ENCODE results near the gene MAP2K5.

The MAP2K5 gene

DNA sequence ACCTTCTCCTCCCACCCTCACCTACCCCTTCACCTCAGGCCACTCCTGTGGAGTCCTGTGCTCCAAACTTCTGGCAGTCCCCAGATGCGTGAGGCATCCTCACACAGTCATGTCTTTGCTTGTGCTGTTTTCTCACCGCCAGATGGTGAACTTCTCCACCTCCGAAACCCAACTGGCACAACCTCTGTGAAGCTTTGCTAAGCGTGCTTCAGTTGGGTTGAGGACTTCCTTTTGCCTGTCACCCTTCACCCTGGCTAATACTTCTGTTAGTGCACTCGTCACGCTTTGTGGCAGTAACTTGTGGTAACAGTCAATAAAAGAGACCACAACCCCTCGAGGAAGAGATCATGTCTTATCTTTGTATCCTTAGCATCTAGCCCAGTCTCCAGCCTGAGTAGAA is 240.8 kb downstream of the MAP2K5 start:
- DNase-seq (ENCODE audit: low read depth) = peak; percentile 25

DNA sequence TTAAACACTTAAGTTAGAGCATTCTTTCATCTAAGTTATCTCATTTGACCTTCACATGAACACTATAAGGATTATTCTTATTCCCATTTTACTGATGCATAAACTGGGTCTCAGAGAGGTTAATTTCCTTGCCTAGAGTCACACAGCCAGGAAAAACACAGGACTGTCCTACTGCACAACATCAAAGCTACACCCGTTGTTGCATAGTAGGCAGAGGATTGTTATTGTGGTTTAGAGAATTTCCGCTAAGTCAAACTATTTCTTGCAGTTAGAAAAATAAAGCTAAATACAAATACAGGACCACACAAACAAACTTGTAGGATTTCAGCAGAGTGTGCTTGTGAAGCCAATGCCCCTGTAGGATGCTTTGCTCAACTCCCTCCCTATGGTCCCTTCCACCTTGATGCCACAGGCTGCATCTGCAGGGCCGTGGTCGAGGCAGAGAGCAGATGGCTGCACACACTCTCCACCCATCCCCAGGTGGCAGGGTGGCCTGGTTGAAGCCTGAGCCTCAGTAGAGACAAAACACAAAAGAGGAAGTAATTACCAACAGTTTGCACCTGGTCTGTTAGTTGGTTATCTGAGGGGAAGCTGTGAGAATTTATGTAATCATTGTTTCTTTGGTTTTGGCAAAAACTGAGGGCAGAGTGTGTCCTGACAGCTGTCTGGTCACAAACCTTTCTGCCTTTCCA is 241.7 kb downstream of the MAP2K5 start:
- DNase-seq (ENCODE audit: low read depth) = no peak

DNA sequence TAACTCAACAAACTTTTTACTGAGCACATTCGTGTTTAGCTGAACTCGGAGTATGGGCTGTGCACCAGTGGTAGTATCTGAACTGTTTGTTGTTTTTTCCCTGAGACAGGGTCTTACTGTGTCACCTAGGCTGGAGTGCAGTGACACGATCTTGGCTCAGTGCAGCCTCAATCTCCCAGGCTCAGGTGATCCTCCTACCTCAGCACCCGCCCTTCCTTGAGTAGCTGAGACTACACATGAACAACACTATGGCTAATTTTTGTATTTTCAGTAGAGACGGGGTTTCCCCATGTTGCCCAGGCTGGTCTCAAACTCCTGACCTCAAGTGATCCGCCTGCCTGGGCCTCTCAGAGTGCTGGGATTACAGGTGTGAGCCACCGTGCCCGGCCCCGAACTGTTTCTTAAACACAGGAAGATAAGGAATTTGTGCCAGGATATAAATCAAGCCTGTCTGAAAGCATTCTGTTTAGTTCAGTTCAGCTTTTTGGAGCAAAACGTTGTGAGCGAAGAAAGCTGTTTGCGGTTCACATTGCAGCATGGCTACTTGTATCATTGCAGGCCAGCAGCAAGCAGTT is 242.4 kb downstream of the MAP2K5 start:
- no peak for DNase-seq (ENCODE audit: low read depth)

DNA sequence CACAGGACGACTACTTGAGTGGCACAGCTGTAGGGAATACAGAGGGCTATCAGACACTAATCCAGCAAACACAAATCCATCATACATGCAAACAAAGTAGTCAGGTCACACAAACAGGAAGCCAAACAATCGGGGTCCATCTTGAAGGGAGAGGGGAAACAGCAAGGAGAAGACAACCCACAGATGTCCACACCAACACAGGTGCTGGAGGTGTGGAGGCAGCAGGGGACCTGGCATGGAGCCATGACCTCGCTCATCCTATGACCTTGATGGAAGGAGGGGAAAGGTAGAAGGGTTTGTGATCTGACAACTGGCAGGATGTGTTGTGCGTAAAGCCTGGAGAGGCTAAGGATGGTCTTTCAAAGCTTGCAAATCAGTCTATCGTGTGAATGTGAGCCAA is 242.9 kb downstream of the MAP2K5 start:
- no peak for DNase-seq (ENCODE audit: low read depth)

DNA sequence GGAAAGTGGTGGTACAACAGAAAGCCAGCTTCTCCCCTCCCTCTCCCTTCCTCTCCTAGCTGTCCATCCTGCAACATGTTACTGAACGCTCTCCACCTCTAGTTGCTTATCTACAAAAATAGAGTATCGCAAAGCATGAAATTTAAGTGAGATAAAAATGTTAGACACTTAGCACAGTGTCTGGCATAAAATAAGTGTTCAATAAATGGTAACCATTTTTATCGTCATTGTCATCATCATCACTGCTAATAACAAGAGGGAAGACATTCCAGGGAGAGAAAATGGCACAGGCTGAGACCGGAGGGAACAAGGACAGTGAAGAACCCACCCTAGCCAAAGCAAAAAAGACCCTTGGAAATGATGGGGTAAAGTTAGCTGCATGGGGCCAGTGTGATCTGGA is 244.1 kb downstream of the MAP2K5 start:
- DNase-seq (ENCODE audit: low read depth) = no peak

DNA sequence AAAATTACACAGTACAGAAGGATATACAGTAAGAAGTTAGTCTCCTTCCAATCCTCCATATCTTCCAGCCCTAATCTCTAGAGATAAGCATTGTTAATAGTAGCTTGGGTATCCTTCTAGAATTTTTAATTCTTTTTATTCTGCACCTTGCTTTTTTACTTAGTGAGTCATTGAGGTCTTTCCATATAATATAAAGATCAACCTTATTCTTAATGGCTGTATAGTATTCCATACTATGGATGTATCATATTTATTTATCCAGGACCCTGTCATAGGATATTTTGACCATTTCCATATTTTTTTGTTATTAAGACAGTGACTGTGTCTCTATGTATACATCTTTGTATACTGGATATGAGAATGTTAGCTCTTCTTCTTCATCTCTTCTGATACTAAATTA is 246.5 kb downstream of the MAP2K5 start:
- DNase-seq (ENCODE audit: low read depth) = no peak

DNA sequence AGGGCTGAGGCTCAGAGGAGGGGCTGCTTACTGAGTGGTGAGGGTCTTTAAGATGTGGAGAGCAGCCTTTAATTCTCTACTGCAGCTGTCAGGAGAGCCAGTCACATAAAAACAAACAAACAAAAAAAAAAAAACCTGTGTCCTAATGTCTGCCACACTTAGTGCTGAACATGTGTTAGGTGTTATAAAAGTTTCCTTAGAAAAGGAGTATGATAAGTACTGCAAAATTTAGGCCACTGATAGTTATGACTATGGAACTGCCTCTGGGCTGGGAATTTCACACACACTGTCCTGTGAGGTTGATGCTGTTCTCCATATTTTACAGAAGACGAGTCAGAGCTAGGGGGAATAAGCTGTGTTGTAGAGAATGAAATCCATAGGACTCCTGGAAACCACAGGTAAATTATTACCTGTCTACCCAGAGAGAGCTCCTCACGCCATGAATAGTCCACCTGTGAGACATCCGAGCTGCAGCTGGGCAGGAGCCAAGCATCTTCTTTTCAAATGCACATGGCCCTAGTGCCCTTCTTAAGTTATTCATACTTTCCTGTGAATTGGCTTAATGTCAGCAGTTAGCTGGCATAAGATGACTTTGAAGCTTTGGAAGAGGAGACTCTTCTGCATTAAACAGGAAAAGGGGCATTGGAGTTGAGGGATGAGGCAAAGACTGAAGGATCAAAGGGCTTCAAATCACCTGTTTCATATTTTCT is 248.3 kb downstream of the MAP2K5 start:
- no peak for DNase-seq (ENCODE audit: low read depth)

DNA sequence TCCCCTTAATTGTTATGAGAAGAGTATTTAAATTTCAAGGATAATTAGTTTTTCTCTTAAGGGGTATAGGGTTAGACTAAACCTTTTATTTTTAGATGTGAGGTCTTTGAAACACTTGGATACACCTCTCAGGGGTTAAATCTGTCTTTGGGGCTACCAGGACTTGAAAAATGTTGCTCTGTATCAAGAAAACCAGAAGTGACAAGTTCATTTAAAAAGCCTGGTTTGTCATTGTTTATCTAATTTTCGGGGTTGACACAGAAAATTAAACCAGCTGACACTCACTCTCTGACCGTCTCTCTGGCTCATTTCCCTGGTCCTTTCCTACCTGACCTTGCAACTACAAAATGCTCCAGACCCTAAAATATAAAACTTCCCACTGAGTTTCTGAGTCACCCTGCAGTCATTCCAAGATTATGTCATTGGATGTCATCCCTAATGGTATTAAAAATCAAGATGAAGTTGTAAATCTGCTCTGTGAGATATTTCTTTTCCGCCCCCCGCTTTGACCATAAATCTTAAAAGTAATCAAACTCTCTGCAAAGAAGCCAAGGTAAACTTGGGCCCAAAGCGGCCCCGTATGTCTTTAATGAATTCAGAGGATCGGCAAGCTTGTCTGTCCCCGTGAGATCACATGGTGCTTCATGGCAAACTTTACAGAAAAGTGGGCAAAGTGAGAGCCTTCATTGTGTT is 249.9 kb downstream of the MAP2K5 start:
- no peak for DNase-seq (ENCODE audit: low read depth)

DNA sequence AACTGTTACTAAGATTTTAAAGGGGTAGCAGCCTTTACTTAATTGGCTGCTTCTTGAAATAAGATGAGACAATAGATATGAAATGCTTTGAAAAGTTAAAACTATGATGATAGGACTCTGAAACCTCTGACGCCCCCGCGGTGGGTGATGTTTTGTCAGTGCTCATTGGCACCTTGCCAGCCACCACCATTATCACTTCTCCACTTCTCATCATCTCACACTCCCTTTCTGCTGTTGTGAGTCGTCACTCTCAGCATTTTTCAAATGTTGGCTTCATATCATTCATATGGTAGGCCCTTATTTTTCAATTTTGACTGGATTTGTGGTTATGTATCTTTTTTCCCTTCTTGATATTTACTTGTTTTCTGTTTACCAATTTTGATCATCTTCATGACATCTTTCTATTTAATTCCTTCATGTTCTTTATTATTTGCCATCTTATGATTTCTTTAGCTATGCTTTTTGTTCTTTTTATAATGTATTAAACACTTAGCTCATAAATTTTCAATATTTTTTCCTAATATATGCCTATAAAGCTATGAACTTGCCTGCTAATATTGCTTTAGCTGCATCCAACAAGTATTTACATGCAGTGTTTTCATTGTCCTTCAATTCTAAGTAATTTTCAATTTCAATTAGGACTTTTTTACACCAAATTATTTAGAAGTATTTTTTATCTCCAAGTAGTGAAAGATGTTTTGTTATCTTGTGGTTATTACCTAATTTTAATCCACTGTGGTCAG is 252.5 kb downstream of the MAP2K5 start:
- DNase-seq (ENCODE audit: low read depth) = no peak

DNA sequence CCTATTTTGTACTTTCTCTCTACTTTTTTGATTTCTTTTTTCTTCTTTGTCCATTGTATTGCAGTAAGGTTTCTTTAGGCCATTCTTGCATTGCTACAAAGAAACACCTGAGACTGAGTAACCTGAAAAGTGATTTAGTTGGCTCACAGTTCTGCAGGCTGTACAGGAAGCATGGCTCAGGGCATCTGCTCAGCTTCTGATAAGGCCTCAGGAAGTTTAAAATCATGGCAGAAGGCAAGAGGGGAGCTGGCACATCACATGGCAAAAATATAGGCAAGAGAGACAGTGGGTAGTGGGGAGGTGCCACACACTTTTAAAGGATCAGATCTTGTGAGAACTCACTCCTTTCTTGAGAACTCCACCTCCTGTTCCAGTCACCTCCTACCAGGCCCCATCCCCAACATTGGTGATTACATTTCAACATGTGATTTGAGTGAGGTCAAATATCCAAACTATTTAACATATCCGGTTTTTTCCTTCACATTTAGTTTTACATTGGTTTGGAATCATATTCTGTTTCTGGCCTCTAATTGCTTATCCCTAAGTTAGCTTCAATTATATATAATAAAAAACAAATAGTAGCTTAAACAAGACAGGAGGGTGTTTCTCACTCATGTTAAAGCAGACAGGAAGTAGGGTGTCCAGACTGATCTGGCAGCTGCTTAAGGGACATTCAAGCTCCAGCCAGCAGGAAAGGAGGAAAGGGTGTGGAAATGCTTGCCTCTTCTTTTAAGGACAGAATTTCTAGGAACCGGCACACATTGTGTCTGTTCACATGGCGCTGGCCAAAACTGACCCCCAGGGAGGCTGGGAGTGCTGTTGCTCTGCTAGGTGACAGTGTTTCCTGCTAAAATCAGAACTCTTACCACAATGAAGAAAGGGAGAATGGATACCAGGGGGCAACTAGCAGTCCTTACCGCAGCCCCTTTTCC is 254.0 kb downstream of the MAP2K5 start:
- DNase-seq (ENCODE audit: low read depth) = no peak

DNA sequence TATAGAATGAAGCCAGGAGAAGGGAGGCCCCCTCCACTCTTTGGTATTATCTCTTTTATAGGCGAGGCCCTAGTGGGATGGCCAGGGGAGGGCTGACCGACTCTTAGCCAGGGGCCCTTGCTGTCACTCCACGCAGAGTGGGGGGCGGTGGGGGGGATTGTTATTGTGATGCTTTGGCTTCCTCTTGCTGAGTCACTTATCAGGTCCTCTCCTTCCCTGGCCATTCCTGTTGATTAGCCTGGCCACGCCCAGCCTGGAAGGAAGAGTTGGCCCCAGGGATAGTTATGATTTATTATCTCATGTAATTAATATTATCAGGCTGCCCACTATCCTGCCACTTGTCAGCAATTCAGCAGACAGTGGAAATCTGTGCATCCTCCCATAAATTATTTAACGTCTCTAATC is 257.3 kb downstream of the MAP2K5 start:
- no peak for DNase-seq (ENCODE audit: low read depth)

DNA sequence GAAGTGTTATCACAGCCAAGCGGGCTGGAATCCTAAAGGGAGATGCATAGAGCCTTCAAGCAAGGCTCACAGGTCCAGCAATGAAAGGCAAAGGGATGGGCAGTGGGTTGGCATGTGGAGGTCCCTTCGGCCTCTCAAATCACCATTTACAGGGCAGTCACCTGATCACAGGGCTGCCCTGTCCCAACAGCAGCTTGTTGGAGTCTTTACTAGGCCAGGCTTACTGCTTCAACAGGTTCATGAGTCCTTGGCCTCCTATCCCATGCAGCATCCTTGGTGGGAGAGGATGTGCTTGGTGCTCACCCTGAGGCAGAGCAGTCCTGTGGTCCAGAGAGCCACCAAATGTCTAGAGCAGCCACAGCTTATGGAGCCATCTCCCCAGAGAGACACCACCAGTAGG is 258.6 kb downstream of the MAP2K5 start:
- no peak for DNase-seq (ENCODE audit: low read depth)

DNA sequence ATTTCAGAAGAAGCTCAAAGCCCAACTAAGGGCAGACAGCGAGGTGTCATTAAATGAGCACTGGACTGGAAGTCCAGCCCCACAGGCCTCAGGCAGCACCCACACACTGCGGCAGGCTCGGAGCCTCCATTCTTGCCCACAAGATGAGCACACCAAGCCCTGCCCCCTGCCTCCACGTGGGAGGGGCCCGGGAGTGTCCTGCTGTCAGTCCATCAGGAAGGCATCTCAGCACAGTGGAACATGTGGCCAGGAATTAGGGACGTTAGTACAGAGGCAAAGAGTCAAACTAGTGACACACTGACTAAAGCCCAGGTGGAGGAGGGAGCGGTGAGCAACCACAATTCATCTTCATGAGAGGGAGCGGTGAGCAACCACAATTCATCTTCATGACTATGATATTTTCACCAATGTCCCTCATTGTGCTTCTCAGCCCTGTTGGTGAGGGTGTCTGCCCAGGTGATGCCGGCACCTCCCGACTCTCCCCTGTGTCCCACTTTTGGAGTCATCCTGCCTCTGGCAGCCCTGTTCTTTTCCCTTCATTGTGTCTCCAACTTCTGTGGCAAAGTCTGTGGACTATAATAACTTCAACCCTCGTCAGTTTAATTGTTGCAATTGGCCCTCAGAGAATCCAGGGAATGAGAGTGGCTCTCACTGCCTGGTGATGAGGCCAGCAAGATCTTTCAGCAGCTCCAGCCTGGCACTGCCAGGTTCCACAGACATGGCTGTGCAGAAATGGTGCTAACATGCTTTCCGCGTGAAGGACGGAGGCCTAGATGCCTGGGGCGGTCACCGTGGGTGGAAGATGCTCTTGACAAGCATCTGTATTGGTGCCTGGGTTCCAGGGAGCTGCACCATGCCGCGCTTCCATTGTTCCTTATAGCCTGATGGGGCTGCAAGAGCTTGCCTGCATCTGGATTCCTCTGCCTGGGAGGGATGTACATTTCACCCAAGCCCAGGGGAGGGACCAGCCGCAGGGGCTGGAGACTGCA is 259.7 kb downstream of the MAP2K5 start:
- no peak for DNase-seq (ENCODE audit: low read depth)

DNA sequence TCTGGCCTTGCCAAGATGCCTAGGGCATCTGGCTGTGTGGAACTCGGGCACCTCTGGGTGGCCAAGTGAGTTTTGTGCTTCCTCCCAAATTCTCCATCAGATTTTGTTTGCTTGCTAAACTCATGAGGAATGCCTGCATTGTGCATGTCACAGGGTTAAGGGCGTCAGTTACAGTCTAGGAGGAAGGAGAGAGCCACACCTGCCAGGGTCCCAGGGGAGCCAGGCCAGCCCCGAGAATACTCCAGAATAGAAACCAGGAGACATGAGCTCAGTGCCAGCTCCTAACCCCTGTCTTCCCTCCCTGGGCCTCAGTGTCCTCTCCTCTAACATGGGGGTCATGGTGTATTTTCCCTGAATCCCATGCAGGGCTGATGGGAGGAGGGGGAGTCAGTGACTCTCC is 260.8 kb downstream of the MAP2K5 start:
- no peak for DNase-seq (ENCODE audit: low read depth)

DNA sequence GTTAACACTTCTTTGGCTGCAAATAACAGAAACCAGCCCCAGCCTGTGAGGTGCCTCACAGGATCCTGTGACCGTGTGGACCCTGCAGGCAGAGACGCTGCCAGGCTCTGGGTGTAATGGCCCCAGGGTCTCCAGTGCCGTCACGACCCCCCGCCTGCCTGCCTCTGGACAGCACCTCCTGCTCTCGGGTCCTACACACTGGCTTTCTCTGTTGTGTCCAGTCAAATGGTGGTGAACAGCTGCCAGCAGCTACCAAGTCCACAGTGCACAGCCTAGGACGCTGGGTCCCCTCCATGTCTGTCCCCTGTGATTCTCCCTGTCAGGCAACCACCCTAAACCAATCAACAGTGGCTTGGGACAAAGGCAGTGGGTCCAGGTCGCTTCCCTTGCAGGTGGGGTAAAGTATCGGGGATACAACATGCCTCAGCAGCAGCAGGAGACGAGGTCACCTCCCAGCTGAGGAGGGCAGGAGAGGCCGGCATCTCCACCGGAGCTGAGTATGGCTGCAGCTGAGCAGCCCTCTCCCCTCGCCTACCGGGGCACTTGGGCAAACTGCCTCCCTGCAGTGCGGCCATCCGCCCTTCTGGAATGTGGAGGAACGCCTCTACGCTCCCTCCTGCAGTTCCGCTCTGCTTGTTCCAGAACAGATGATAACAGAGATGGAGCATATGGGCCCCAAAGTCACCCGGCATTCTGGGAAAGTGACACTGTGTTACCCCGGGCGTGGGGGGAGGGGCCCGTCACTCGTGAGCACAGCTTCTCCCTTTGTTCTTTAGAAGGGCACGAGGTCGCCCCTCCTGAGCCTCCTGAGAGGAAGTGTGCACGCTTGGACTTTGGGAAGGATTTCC is 261.7 kb downstream of the MAP2K5 start:
- DNase-seq (ENCODE audit: low read depth) = no peak

DNA sequence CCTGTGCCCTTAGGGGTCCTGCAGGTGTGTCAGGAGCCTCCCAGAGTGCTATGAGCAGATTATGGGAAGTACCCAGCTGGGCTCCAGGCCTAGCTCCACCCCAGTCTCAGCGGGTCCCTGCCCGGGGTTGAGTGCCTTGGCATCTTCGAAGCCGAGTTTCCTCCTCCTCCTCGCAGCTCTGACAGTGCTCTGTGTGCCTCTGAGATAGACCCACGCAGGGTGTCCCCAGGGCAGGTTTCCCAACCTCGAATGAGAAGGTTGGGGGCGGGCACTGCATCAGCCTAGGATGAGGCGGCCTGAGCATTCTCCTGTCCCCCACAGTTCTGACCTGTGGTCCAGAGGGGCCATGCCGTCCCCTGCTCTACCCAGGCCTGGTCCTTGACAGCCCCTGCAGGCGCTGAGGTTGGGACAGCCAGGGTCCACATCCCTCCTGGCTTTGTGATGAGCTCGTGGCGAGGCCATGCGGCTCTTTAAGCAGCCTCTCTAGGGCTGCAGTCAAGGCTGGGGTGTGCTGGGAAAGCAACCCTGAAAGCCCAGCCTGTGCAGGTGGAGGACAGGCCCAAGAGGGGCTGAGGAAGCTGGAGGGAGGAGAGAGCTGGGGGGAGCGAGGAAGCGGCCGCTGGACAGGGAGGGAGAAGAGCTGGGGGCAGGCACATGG is 262.6 kb downstream of the MAP2K5 start:
- DNase-seq (ENCODE audit: low read depth) = no peak

DNA sequence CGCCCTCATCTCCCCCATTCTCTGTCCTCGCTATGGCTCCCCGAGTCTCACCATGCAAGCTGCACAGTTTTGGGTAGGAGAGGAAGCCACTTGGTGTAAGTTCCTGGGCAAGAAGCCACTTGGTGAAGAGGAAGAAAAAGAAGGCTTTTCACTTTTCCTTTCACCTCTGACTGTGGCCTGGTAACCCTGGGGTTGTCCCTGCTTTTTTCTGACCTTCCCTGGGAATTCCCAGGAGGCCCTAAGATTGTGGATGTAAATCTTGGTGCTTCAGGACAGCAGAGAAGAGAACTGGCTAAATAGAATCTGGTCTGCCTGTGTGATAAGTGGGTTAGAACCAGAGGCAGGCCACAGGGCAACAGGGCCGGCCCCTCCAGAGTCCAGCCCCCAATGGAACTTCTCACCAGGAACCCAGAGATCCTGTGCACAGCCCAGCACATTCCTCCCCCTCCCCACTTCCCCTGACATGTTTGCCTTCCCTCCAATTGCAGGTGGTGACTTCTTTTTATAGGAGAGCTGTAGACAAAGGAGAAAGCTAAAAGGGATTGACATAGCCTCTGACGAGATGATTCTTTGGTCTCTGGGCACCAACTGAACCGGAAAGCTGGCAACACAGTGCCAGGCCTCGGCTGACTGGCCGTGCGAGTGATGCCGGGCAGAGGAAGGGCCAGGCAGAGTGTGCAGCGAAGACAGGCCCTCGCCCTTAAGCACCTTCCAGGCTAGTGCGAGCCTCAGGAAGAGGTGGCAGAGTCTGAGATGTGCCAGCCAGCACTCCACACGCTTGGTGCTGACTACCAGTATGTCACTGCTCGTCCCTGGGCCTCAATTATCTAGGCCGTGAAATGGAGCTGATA is 263.4 kb downstream of the MAP2K5 start:
- DNase-seq (ENCODE audit: low read depth) = no peak

All from activated gamma-delta T cell treated with anti-CD3 and anti-CD28 coated beads, Interleukin-2, amount 50 U/mL, for 16 hours (primary cell).